ENCODE measurements around the gene INAVA.
"Not testable (repeated sequence)": the region's sequence is repeated elsewhere in the genome, so short reads cannot be mapped to it uniquely, and the experiment has no call there.

INAVA gene

GRCh38 chr1:200960236-200960947 is 65.7 kb downstream of the INAVA start:
- H4K20me1 ChIP-seq (ENCODE audit: insufficient read depth) = no peaks in the 10 kb centered on the region
- TF ChIP-seq CTCF (conservative IDR thresholded peaks at IDR 0.05; ENCODE audit: low read depth, low read length) = no peak
- H3K9ac ChIP-seq = no peak overlapping the region
- no peaks in the 10 kb centered on the region for H3K4me1 ChIP-seq (ENCODE audit: low read depth, poor library complexity, severe bottlenecking)
- H3K4me2 ChIP-seq = no peak overlapping the region
- H3K79me2 ChIP-seq (ENCODE audit: insufficient read depth, low read depth) = no peaks in the 10 kb centered on the region
- no peak overlapping the region for H3K4me3 ChIP-seq (IDR thresholded peaks at IDR 0.05; ENCODE audit: insufficient read depth, low read depth, low read length)
- no peak overlapping the region for H3K27ac ChIP-seq
- no peaks in the 10 kb centered on the region for H3K36me3 ChIP-seq (ENCODE audit: insufficient read depth)
- no peak overlapping the region for H2AFZ ChIP-seq (ENCODE audit: low read depth)
- H3K27me3 ChIP-seq (ENCODE audit: insufficient read depth, low read depth) = no peaks in the 10 kb centered on the region

- no peak overlapping the region for H2AFZ ChIP-seq (ENCODE audit: low read depth)
- H3K4me2 ChIP-seq = no peak overlapping the region
- H3K27ac ChIP-seq = no peak overlapping the region
- H3K4me1 ChIP-seq (ENCODE audit: low read depth, poor library complexity, severe bottlenecking) = no peaks in the 10 kb centered on the region
- H3K79me2 ChIP-seq (ENCODE audit: insufficient read depth, low read depth) = no peaks in the 10 kb centered on the region
- H3K4me3 ChIP-seq (IDR thresholded peaks at IDR 0.05; ENCODE audit: insufficient read depth, low read depth, low read length) = no peak overlapping the region
- H4K20me1 ChIP-seq (ENCODE audit: insufficient read depth) = no peaks in the 10 kb centered on the region
- no peak for TF ChIP-seq CTCF (conservative IDR thresholded peaks at IDR 0.05; ENCODE audit: low read depth, low read length)
- no peak overlapping the region for H3K9ac ChIP-seq
- no peaks in the 10 kb centered on the region for H3K36me3 ChIP-seq (ENCODE audit: insufficient read depth)
- H3K27me3 ChIP-seq (ENCODE audit: insufficient read depth, low read depth) = no peaks in the 10 kb centered on the region
Measured at GRCh38 chr1:200960948-200961340, 66.2 kb downstream of the INAVA start.

- not testable (repeated sequence) for H3K27ac ChIP-seq; H2AFZ ChIP-seq (ENCODE audit: low read depth); H3K4me1 ChIP-seq (ENCODE audit: low read depth, poor library complexity, severe bottlenecking); H3K27me3 ChIP-seq (ENCODE audit: insufficient read depth, low read depth); H3K79me2 ChIP-seq (ENCODE audit: insufficient read depth, low read depth); H3K9ac ChIP-seq; H3K36me3 ChIP-seq (ENCODE audit: insufficient read depth); H4K20me1 ChIP-seq (ENCODE audit: insufficient read depth); H3K4me3 ChIP-seq (IDR thresholded peaks at IDR 0.05; ENCODE audit: insufficient read depth, low read depth, low read length); H3K4me2 ChIP-seq
Measured at GRCh38 chr1:200962151-200962550, 67.5 kb downstream of the INAVA start.

- H3K9ac ChIP-seq = no peak overlapping the region
- no peaks in the 10 kb centered on the region for H3K4me1 ChIP-seq (ENCODE audit: low read depth, poor library complexity, severe bottlenecking)
- no peaks in the 10 kb centered on the region for H3K36me3 ChIP-seq (ENCODE audit: insufficient read depth)
- TF ChIP-seq CTCF (conservative IDR thresholded peaks at IDR 0.05; ENCODE audit: low read depth, low read length) = no peak
- no peak overlapping the region for H2AFZ ChIP-seq (ENCODE audit: low read depth)
- no peaks in the 10 kb centered on the region for H4K20me1 ChIP-seq (ENCODE audit: insufficient read depth)
- no peak overlapping the region for H3K4me2 ChIP-seq
- no peak overlapping the region for H3K27ac ChIP-seq
- no peaks in the 10 kb centered on the region for H3K79me2 ChIP-seq (ENCODE audit: insufficient read depth, low read depth)
- no peak overlapping the region for H3K4me3 ChIP-seq (IDR thresholded peaks at IDR 0.05; ENCODE audit: insufficient read depth, low read depth, low read length)
- no peaks in the 10 kb centered on the region for H3K27me3 ChIP-seq (ENCODE audit: insufficient read depth, low read depth)
Measured at GRCh38 chr1:200962631-200963030, 67.9 kb downstream of the INAVA start.

- no peaks in the 10 kb centered on the region for H3K36me3 ChIP-seq (ENCODE audit: insufficient read depth)
- H3K4me3 ChIP-seq (IDR thresholded peaks at IDR 0.05; ENCODE audit: insufficient read depth, low read depth, low read length) = no peak overlapping the region
- H3K9ac ChIP-seq = no peak overlapping the region
- no peak overlapping the region for H3K4me2 ChIP-seq
- no peaks in the 10 kb centered on the region for H3K79me2 ChIP-seq (ENCODE audit: insufficient read depth, low read depth)
- H3K27ac ChIP-seq = no peak overlapping the region
- H3K4me1 ChIP-seq (ENCODE audit: low read depth, poor library complexity, severe bottlenecking) = no peaks in the 10 kb centered on the region
- no peak overlapping the region for H2AFZ ChIP-seq (ENCODE audit: low read depth)
- no peaks in the 10 kb centered on the region for H4K20me1 ChIP-seq (ENCODE audit: insufficient read depth)
- TF ChIP-seq CTCF (conservative IDR thresholded peaks at IDR 0.05; ENCODE audit: low read depth, low read length) = no peak
- no peaks in the 10 kb centered on the region for H3K27me3 ChIP-seq (ENCODE audit: insufficient read depth, low read depth)
Measured at GRCh38 chr1:200963076-200963475, 68.4 kb downstream of the INAVA start.

GRCh38 chr1:200963888-200964287 is 69.2 kb downstream of the INAVA start:
- H3K4me2 ChIP-seq = not testable (repeated sequence)

More at GRCh38 chr1:200963888-200964287, 69.2 kb downstream of the INAVA start:
- not testable (repeated sequence) for H3K36me3 ChIP-seq (ENCODE audit: insufficient read depth); H3K27ac ChIP-seq; H3K27me3 ChIP-seq (ENCODE audit: insufficient read depth, low read depth); H3K4me1 ChIP-seq (ENCODE audit: low read depth, poor library complexity, severe bottlenecking); H3K79me2 ChIP-seq (ENCODE audit: insufficient read depth, low read depth); H3K9ac ChIP-seq; H3K4me3 ChIP-seq (IDR thresholded peaks at IDR 0.05; ENCODE audit: insufficient read depth, low read depth, low read length); H4K20me1 ChIP-seq (ENCODE audit: insufficient read depth); H2AFZ ChIP-seq (ENCODE audit: low read depth)
